GM13976 (cell line): Measurements from ENCODE around the gene ATP9A.
"Not testable (repeated sequence)": the region's sequence is repeated elsewhere in the genome, so short reads cannot be mapped to it uniquely, and the experiment has no call there.

Source experiments
- DNase-seq: peaks from one replicate; pipeline ENCODE4 v3.0.0; 2012; ENCODE audit warnings: low spot score
- CTCF ChIP-seq: IDR thresholded peaks from 2 replicates; pipeline ENCODE4 v1.5.1; 2012; ENCODE audit warnings: borderline replicate concordance, mild to moderate bottlenecking; ENCODE audit not compliant: insufficient read depth; ENCODE audit errors: extremely low read depth, missing control alignments, control extremely low read depth
- in situ Hi-C: fragments of 300-500 bp; cut with MboI; formaldehyde crosslinking; loops from one replicate; pipeline ENCODE4 v1.12.0; 2022; ENCODE audit warnings: low sequenced_read_pairs, mixed read lengths, inconsistent platforms; ENCODE audit not compliant: unreplicated experiment

Gene ATP9A

GRCh38 chr20:51750770-51751388 lies 17.3 kb downstream of the ATP9A start:
- no peak for TF ChIP-seq CTCF
- in situ Hi-C loops = no loop called here
- DNase-seq = no peak

- in situ Hi-C loops = no loop called here
Measured at GRCh38 chr20:51750037-51750769, 18.0 kb downstream of the ATP9A start.

GRCh38 chr20:51749674-51750036 lies 18.5 kb downstream of the ATP9A start:
- in situ Hi-C loops = no loop called here
- no peak for DNase-seq

More at GRCh38 chr20:51750037-51750769, 18.0 kb downstream of the ATP9A start:
- TF ChIP-seq CTCF = no peak
- DNase-seq = no peak

GRCh38 chr20:51747182-51747911 lies 20.8 kb downstream of the ATP9A start:
- TF ChIP-seq CTCF = no peak
- no peak for DNase-seq
- in situ Hi-C loops = no loop called here

More at GRCh38 chr20:51749674-51750036, 18.5 kb downstream of the ATP9A start:
- TF ChIP-seq CTCF = no peak

- DNase-seq = no peak
- in situ Hi-C loops = no loop called here
- no peak for TF ChIP-seq CTCF
Measured at GRCh38 chr20:51745804-51746203, 22.4 kb downstream of the ATP9A start.

GRCh38 chr20:51740838-51741237 lies 27.4 kb downstream of the ATP9A start:
- DNase-seq = no peak
- TF ChIP-seq CTCF = no peak
- in situ Hi-C loops = no loop called here

GRCh38 chr20:51740308-51740707 lies 27.9 kb downstream of the ATP9A start:
- in situ Hi-C loops = not testable (repeated sequence)

More at GRCh38 chr20:51740308-51740707, 27.9 kb downstream of the ATP9A start:
- not testable (repeated sequence) for DNase-seq
